Spleen (tissue), 11 donors: ENCODE results near the gene DEFB132. TPM values are rescaled to one million over a fixed set of nuclear protein-coding genes. Genes with fewer than 3 reads are reported as not detected.

ENCODE experiments used
- DNase-seq: peaks from one replicate; pipeline ENCODE4 v3.0.0-alpha.2; 2020
- H3K27ac ChIP-seq, 8 donors: fragments of 200-600 bp; sonication (generic) in 7 of 8; 1 replicate in 4 of 8; 2 replicates in 4 of 8; pipeline versions ENCODE4 v1.5.0 to v1.8.0; 2016 to 2021; ENCODE audit warnings: inconsistent platforms in 4 of 8, mild to moderate bottlenecking in 4 of 8, moderate library complexity in 1 of 8
- H3K27me3 ChIP-seq, 7 donors: fragments of 200-600 bp; sonication (generic) in 6 of 7; replicated peaks in 1 of 7; 1 replicate in 4 of 7; 2 replicates in 3 of 7; pipeline versions ENCODE4 v1.5.0 to v1.8.0; 2016 to 2021; ENCODE audit warnings: inconsistent platforms in 3 of 7, mild to moderate bottlenecking in 1 of 7
- H3K36me3 ChIP-seq, 6 donors: fragments of 200-600 bp; sonication (generic) in 5 of 6; 1 replicate in 4 of 6; 2 replicates in 2 of 6; pipeline versions ENCODE4 v1.5.0 to v1.8.0; 2016 to 2021; ENCODE audit warnings: inconsistent platforms in 2 of 6
- H3K4me1 ChIP-seq, 6 donors: fragments of 200-600 bp; sonication (generic) in 5 of 6; 1 replicate in 3 of 6; 2 replicates in 3 of 6; pipeline versions ENCODE4 v1.5.0 to v1.8.0; 2016 to 2021; ENCODE audit warnings: inconsistent platforms in 3 of 6
- H3K4me3 ChIP-seq, 8 donors: fragments of 200-600 bp; sonication (generic) in 7 of 8; 1 replicate in 4 of 8; 2 replicates in 4 of 8; pipeline versions ENCODE4 v1.5.0 to v1.8.0; 2016 to 2021; ENCODE audit warnings: inconsistent platforms in 4 of 8, mild to moderate bottlenecking in 4 of 8, moderate library complexity in 2 of 8
- H3K9me3 ChIP-seq, 8 donors: fragments of 200-600 bp; sonication (generic) in 7 of 8; 1 replicate in 4 of 8; 2 replicates in 4 of 8; pipeline versions ENCODE4 v1.5.0 to v1.8.0; 2016 to 2021; ENCODE audit warnings: inconsistent platforms in 4 of 8
- POLR2A ChIP-seq, 3 donors: fragments of 450-650 bp; IDR thresholded peaks; one replicate each; pipeline ENCODE4 v1.5.1; 2017; ENCODE audit warnings: antibody characterized with exemption in 3 of 3, mild to moderate bottlenecking in 1 of 3
- POLR2AphosphoS5 ChIP-seq, 3 donors: sonication (generic); formaldehyde crosslinking; IDR thresholded peaks; one replicate each; pipeline ENCODE4 v1.5.1; 2017; ENCODE audit warnings: antibody characterized with exemption in 3 of 3
- WGBS, 5 donors: extraction: QIAGEN DNeasy Blood & Tissue Kit in 3 of 5; methylation state at CpG; one replicate each; pipeline versions ENCODE4 v1.1.5 to v1.1.7; 2013 to 2018; 5-methylcytosine and 5-hydroxymethylcytosine counted together
- intact Hi-C: fragments of 100-400 bp; cut with DNase I; formaldehyde crosslinking; loops from one replicate; pipeline ENCODE4 v1.15.0; 2023; ENCODE audit warnings: low total_unique reads
- polyA plus RNA-seq, 3 donors: library from polyadenylated mRNA; stranded (reverse); fragments of 200-250 nt; gene quantifications; one replicate each; pipeline ENCODE4 v1.2.1, GENCODE V29; 2013
- total RNA-seq, 7 donors: library from RNA; depleted of rRNA in 3 of 7; stranded (reverse); fragments of >200 nt in 3 of 7; fragmentation: NEBNext Ultra II Directional in 4 of 7; extraction: Animal tissue kit (Norgen Biotek cat#: 25700) in 4 of 7; gene quantifications; one replicate each; pipeline versions ENCODE4 v1.1.0 to v1.2.1, GENCODE V29; 2016 to 2021
- TF ChIP-seq, protein P1 (sequence below), 11 experiments: fragments of 200-600 bp in 7 of 11; fragments of 450-650 bp in 4 of 11; sonication (generic) in 4 of 11; IDR thresholded peaks in 8 of 11; conservative IDR thresholded peaks in 3 of 11; 1 replicate in 7 of 11; 2 replicates in 4 of 11; pipeline versions ENCODE4 v1.4.0 to v1.8.0; 2016 to 2021; ENCODE audit warnings: antibody characterized with exemption in 11 of 11, inconsistent platforms in 4 of 11, mild to moderate bottlenecking in 1 of 11
- donor health status: healthy with polysubstance abuse.
- donor health status: DM: no; HTN: no; CAD: no; lungs with moderate emphysema.
- donor health status: DM: no; HTN: no; CAD: no.
- donor health status: Bipolar disorder and iron deficiency.
- donor health status: healthy.
- donor health status: DM: no; HTN: no; CAD: no.
- donor health status: DM: yes; HTN: yes; CAD: no.

Gene DEFB132
- total and polyA plus RNA-seq, 10 donors, result not detected

DNA sequence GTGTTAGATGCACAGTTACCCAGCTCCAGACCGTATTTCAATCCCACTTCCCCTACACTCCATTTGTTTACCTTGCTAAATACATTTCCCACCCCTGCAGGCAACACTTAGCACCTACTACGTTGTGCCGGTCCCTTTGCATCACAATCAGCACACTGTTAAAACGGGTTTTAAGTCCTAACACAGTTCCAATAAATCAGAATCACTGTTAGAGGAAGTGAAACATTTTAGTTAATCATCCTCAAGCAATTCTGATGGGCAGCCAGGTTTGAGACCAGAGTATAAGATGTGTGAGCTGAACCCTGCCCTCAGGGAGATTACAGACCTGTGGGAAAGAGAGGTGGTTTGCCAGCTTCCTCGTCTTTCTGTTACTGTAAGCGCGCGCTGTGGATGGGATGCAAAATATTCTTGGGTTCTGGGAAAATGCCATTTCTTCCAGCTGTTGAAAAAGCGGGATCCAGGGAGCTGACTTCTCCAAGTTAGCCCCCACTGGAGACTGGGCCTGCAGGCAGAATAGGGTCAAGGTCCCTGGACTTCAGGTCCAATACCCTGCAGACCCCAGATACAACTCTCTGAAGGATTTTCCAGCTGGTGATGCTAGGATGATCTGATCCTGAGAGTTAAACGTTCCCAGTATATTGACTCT, 42.9 kb downstream of the DEFB132 start:
- TF ChIP-seq POLR2AphosphoS5 (IDR thresholded peaks at IDR 0.05) (no peak), POLR2A (IDR thresholded peaks at IDR 0.05) (no peak)
- TF ChIP-seq, protein P1, sequence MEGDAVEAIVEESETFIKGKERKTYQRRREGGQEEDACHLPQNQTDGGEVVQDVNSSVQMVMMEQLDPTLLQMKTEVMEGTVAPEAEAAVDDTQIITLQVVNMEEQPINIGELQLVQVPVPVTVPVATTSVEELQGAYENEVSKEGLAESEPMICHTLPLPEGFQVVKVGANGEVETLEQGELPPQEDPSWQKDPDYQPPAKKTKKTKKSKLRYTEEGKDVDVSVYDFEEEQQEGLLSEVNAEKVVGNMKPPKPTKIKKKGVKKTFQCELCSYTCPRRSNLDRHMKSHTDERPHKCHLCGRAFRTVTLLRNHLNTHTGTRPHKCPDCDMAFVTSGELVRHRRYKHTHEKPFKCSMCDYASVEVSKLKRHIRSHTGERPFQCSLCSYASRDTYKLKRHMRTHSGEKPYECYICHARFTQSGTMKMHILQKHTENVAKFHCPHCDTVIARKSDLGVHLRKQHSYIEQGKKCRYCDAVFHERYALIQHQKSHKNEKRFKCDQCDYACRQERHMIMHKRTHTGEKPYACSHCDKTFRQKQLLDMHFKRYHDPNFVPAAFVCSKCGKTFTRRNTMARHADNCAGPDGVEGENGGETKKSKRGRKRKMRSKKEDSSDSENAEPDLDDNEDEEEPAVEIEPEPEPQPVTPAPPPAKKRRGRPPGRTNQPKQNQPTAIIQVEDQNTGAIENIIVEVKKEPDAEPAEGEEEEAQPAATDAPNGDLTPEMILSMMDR (IDR thresholded peaks at IDR 0.05 in 8 of 11, conservative IDR thresholded peaks at IDR 0.05 in 3 of 11), result no peak
- no peak for DNase-seq
- H3K27ac ChIP-seq, result peak overlapping the region; percentile 42 to 99 (median 98)
- peaks cover 0 to 27% (median 0%) of the 10 kb centered on the region in 6 donors for H3K36me3 ChIP-seq
- no peaks in the 10 kb centered on the region for H3K9me3 ChIP-seq
- H3K4me1 ChIP-seq, result peaks cover 35 to 66% (median 57%) of the 10 kb centered on the region in 6 donors
- WGBS, 5 donors, result 47 to 65% (median 50%) methylated on average over 10 of the region's 10 CpGs
- no peaks in the 10 kb centered on the region for H3K27me3 ChIP-seq
- H3K4me3 ChIP-seq, result peak overlapping the region in 7 of 8 donors; percentile 64 to 91 (median 85)
- intact Hi-C loops, result no loop called here

DNA sequence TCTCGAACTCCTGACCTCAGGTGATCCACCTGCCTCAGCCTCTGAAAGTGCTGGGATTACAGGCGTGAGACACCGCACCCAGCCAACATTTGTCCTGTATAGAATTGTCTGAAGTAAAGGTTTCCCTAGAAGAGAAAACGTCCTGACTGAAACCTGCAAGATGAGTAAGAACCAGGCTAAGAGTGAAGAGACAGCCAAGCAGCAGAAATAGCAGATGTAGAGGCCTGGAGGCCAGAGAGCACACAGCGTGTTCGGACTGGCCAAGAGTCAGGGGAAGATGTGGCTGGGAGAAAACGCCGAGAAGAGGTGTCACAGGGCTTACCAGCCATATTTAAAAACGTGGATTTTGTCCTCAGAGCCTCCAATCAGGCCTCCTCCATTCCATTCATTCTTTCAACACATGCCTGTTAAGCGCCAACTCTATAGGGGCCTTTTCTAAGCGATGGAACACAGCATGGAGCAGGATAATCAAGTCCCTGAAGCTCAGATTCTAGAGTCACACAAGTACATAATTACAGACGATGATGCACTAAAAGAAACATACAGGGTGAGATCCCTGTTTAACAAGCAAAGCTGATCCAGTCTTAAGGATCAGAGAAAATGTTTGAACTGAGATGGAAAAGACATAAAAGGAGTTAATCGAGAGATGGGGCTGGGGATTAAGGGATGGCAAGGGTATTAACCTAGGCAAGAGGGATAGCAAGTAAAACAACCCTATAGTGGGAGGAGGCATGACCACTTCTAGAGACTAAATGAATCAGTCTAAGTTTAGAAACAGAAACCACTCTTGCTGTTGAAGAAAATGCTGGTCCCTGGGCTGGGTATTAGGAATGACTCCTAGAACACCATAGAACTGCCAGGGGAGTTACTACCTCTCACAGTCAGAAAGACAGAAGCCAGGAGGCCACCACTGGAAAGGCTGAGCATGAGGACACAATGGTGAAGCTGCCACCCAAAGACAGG, 44.6 kb downstream of the DEFB132 start:
- no peaks in the 10 kb centered on the region for H3K27me3 ChIP-seq
- no peaks in the 10 kb centered on the region for H3K9me3 ChIP-seq
- H3K4me1 ChIP-seq, result peaks cover 32 to 50% (median 43%) of the 10 kb centered on the region in 6 donors
- 73 to 81% (median 78%) methylated on average over 13 of the region's 13 CpGs for WGBS, 5 donors
- H3K4me3 ChIP-seq, result no peak overlapping the region
- DNase-seq, result no peak
- peaks cover 0 to 27% (median 0%) of the 10 kb centered on the region in 6 donors for H3K36me3 ChIP-seq
- peak overlapping the region in 7 of 8 donors; percentile 42 to 99 (median 99) for H3K27ac ChIP-seq
- intact Hi-C loops, result no loop called here
- TF ChIP-seq, protein P1 (IDR thresholded peaks at IDR 0.05 in 8 of 11, conservative IDR thresholded peaks at IDR 0.05 in 3 of 11), result no peak
- TF ChIP-seq POLR2A (IDR thresholded peaks at IDR 0.05) (no peak), POLR2AphosphoS5 (IDR thresholded peaks at IDR 0.05) (no peak)

DNA sequence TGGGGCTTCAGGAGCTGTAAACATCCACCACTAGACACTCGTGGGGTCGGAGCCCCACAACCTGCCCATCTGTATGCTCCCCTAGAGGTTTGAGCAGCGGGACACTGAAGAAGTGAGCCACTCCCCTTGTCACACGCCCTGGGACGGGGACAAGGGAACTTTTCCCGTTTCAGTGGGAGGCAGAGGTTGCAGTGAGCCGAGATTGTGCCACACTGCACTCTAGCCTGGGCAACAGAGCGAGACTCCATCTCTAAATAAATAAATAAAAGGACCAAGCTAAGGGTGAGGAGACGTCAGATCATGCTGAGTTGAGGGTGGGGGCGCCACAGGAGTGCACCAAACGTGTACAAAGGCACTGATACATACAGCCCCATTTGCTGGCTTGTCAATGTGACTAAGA, 48.2 kb downstream of the DEFB132 start:
- intact Hi-C loops, result no loop called here
- H3K27ac ChIP-seq, result no peak overlapping the region
- H3K4me1 ChIP-seq, result peaks cover 22 to 47% (median 33%) of the 10 kb centered on the region in 6 donors
- H3K4me3 ChIP-seq, result no peak overlapping the region
- WGBS, 5 donors, result 67 to 90% (median 73%) methylated on average over 11 of the region's 11 CpGs
- TF ChIP-seq POLR2AphosphoS5 (IDR thresholded peaks at IDR 0.05) (no peak), POLR2A (IDR thresholded peaks at IDR 0.05) (no peak)
- TF ChIP-seq, protein P1 (IDR thresholded peaks at IDR 0.05 in 8 of 11, conservative IDR thresholded peaks at IDR 0.05 in 3 of 11), result no peak
- no peaks in the 10 kb centered on the region for H3K27me3 ChIP-seq
- no peak for DNase-seq
- H3K36me3 ChIP-seq, result peaks cover 0 to 14% (median 0%) of the 10 kb centered on the region in 6 donors
- no peaks in the 10 kb centered on the region for H3K9me3 ChIP-seq
